Cortex of kidney (tissue), 1 donor: ENCODE data around the gene CHP2.
"Not testable (repeated sequence)": the region's sequence is repeated elsewhere in the genome, so short reads cannot be mapped to it uniquely, and the experiment has no call there.

ENCODE experiments used
- DNase-seq: peaks from one replicate; lab custom pipeline; 2025; lab: John Stamatoyannopoulos, UW

Gene CHP2

DNA sequence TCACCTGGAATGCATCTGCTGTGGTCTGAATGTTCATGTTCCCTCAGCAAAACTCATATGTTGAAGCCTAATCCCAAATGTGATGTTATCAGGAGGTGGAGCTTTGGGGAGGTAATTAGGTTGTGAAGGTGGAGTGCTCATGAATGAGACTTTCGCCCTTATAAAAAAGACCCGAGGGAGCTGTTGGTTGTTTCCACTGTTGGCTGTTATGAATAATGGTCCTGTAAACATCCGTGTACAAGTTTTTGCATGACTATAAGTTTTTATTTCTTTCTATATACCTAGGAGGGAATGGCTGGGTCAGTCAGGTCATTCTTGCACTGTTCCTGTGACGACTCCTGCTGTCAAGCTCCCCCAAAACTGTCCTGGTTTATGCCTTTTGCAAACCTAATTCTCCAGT lies 9.6 kb upstream of the CHP2 start:
- DNase-seq: no peak

DNA sequence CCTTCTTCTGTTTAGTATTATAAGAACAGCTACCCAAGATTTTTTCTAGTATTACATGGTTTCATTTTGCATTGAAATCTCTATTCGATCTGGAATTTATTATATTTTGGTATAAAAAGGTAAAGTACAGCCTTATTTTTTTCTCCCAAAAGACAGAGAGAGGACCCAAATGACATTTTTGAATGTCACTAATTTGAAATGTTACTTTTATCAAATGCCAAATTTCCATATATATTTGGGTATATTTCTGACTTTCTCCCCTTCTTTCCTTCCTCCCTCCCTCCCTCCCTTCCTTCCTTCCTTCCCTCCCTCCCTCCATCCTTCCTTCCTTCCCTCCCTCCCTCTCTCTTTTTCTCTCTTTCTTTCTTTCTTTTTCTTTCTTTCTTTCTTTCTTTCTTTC lies 6.2 kb upstream of the CHP2 start:
- no peak for DNase-seq

GRCh38 chr16:23751053-23751452 lies 3.8 kb upstream of the CHP2 start:
- not testable (repeated sequence) for DNase-seq

GRCh38 chr16:23753908-23754593 lies 775 bp upstream of the CHP2 start:
- DNase-seq: no peak

DNA sequence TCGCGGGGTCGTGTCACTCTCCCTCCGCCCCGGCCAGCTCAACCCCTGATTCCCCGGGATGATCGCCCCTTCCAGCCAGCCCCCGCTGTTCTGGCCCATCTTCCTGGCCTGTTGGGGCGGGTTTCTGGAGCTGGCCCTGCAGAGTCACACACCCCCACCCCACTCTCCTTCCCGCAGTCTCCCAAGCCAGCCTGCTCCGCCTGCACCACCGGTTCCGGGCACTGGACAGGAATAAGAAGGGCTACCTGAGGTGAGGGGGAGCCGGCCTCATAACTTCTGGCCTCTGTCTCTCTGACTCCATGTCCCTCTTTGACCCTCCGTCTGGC lies 621 bp downstream of the CHP2 start:
- DNase-seq: no peak

DNA sequence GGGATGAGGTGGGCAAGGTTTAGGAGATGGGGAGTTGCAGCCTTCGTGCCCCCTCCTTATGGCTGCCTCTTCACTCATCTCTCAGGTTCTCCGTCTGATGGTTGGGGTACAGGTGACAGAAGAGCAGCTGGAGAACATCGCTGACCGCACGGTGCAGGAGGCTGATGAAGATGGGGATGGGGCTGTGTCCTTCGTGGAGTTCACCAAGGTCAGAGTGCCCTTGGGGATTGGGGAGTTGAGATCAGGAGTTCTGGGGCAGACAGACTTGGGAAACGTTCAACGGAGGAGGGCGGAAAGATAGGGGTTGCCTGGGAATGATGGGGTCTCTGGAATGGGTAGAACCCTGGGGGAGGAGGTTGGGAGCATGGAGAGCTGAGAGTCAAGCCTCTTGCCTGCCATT lies 2.3 kb downstream of the CHP2 start:
- DNase-seq: no peak

GRCh38 chr16:23757937-23758619 lies 3.3 kb downstream of the CHP2 start:
- no peak for DNase-seq

DNA sequence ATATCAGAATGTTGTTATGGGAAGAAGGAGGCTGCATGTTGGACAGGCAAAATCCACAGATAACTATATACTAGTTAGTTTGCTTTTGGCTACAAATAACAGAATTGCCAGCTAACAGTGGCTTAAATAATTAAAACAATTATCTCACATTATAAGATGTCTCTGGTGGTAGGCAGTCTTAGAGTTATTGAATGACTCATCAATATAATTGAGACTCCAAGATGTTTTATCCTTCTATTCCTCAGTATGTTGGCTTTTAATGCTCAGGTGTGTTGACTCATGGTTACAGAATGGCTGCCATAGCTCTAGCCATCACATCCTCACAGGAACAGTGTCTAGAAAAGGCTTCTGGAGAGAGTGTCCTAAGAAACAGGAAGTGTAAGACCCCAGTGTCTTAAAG lies 11.1 kb downstream of the CHP2 start:
- no peak for DNase-seq

GRCh38 chr16:23768581-23768980 lies 13.8 kb downstream of the CHP2 start:
- no peak for DNase-seq

- DNase-seq: no peak
Measured at GRCh38 chr16:23771027-23771426, 16.2 kb downstream of the CHP2 start.

DNA sequence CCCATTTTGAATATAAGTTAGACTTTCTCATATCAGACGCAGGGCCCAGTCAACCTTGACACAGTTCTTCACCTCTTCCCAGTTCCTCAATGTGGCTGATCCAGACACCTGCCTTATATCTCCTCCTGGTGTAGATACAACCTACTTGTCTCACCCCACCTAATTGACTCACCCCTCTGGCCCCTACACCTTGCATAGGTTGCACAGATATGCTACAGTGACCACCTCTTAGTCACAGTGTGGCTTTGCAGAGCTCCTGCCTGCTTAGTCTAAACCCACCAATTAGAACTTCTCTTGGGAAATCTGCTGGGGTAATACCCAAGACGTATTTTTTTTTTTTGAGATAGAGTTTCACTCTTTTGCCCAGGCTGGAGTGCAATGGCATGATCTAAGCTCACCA lies 16.8 kb downstream of the CHP2 start:
- DNase-seq: no peak

GRCh38 chr16:23773339-23773738 lies 18.5 kb downstream of the CHP2 start:
- no peak for DNase-seq

DNA sequence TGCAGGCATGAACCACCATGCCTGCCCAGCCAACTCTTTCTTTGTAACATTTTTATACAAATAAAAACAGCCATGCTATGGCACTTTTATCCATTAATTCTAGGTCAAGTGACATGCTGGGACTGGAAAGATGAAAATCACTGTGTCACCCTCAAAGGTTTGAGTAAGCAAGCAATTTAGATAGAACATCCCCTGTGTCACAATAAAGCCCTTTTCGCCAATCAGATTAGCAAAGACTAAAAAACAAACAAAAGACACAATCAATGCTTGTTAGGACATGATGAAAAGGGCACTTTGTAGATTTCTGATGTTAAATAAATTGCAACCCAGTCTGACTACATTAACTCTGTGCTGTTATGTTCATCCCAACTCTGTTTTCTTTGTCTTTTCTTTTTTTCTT lies 26.4 kb downstream of the CHP2 start:
- DNase-seq: no peak

DNA sequence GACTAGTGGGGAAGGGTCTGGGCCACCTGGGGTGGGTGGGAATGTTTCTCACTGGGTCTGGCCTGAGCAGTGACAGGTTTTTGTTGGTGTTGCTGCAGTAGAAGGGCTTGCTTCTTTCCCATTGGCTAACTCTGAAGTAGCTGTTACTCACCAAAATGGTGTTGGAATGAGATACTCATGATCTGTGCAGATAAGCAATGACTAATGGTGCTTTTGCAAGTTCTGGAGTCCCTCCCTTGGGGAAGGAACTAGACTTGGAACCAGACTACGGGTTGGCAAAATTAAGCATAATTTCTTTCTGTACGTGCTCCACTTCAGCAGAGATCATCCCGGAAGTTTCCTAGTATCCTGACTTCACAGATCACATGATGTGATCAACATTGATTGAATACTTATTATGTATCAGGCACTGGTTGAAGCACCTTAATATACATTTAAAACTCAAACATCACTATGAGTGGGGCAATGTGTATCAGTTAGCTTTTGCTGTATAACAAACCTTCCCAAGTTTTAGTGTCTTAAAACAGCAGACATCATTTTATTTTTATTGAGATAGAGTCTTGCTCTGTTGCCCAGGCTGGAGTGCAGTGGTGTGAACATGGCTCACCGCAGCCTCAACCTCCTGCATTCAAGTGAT lies 30.1 kb downstream of the CHP2 start:
- no peak for DNase-seq

DNA sequence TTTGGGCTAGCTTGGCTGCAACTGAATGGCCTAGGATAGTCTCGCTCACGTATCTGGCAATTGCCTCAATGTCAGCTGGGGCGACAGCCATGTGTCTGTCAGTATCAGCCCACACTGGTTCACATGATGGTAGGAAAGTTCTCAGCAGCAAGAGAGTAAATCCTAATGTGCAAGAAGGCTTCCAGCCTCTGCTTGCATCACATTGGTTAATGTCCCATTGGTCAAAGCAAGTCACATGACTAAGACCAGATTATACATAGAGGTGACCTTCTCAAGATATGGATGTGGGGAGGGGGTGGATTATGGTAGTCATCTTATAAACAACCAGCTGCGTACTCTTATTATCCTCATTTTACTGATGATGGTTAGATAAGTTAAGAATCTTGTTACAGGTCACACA lies 31.0 kb downstream of the CHP2 start:
- no peak for DNase-seq

DNA sequence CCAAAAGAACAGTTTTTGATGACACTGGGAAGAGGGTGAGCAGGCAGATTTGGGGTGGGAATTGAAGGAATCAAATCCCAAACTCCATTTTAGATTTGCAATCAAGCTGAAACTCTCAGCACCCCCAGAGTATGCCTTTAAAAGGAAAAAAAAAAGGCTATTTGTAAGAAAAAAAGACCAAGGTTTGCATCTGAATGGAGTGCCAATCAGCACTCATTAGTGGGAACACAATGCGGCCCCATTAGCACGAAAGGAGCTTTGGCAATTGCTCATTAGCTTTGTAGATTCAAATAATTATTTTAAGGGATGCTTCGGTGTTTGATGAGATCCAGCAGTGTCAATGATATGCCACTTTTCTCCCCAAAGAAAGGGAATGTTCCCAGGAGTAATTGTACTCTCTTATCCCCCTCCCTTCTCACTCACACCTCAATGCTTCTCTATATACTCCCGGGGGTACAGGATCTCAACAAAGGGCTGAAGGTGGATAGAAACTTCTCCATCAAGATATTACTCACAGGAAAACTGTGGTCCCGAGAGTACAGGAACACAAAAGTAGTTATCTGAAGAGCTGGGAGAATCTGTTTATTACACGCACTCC lies 32.2 kb downstream of the CHP2 start:
- no peak for DNase-seq

DNA sequence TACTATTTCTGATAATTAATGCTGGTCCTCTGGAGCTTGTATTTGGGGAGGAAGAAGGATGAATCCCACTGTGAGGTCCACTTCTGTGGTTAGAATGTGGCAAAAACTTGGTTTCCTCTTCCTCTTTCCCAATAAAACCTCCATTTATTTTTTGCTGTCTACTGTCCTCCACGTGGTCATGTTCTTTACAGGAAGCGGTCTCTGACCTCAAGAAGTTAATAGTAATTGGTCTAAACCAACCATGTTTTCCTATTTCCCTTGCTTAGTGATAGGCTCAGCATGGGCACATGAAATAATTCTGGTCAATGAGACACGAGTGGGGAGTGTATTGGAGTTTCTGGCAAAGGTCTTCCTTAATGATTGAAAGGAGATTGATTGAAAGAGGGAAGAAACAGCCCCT lies 33.9 kb downstream of the CHP2 start:
- DNase-seq: no peak

GRCh38 chr16:23795378-23795777 lies 40.6 kb downstream of the CHP2 start:
- no peak for DNase-seq

DNA sequence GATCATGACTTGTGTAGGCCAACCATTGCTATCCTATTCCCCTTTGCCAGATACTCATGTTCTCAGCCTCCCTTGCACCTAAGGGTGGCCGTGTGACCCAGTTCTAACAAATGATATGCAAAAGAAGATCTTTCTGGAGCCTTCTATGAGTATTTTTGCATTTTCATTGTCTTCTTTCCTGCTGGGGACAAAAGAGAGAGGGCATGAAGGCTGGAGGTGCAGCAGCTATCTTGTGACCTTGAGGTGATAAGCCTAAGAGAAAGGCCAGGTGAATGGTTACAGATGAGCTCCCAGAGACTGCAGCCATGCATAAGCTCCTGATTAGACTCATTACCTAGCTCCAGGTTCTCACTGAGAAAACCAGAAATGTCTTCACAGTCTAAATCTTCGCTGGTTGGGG lies 42.1 kb downstream of the CHP2 start:
- no peak for DNase-seq

GRCh38 chr16:23801378-23801777 lies 46.6 kb downstream of the CHP2 start:
- no peak for DNase-seq

GRCh38 chr16:23802776-23803175 lies 48.0 kb downstream of the CHP2 start:
- DNase-seq: no peak

DNA sequence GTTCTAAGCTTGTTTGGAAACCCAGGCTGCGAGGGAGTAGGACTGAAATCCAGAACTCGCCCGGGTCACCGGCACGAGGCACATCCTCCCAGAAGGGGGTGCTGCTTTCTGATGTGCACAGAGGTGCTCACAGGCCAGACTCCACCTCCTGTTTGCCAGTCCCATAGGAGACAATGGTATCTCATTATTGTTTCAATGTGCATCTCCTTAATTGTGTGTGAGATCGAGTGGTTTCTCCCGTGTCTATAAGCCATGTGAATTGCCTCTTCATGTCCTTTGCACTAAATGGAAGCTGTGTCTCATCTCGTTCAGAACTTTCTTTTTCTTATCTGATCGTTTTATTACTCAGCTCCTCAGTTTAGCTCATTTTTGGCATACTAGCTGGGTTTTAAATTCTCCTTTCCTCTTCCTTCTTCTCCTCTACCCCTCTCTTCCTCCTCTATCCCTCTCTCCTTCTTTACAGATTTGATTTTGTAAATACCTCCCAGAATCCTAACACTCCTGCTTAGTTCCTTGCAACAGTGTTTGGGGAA lies 48.8 kb downstream of the CHP2 start:
- DNase-seq: no peak

DNA sequence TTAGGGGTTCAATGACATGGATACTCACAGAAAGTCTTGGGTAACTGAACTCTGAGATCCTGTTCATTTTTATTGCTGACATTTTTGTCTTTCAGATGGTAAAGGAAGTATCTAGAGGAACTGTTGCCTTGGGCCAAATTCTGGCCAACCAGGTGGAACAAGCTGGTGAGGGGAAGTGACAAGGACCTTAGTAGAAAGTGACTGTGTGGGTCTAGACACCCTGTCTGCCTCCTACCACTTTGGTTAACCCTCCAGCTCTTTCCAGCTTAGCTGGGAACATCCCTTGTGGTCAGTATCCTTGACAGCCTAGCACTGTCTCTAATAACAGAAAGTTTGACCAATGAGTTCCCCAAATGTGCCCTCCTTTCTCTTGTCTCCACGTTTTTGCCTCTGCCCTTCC lies 52.2 kb downstream of the CHP2 start:
- no peak for DNase-seq
